K562 (cell line): ENCODE results near the gene SUDS3. TPM values are rescaled to one million over a fixed set of nuclear protein-coding genes. Genes with fewer than 3 reads are reported as not detected.

Experiments used
- FOXM1 ChIP-seq, 2 experiments: fragments of 450-650 bp in 1 of 2; sonication (generic) in 1 of 2; formaldehyde crosslinking in 1 of 2; IDR thresholded peaks; 2 replicates each; pipeline versions ENCODE4 v1.6.1 to v1.9.0; 2017 to 2022; ENCODE audit warnings: low read depth in 2 of 2, mild to moderate bottlenecking in 2 of 2, missing genetic modification reagents in 1 of 2, moderate library complexity in 1 of 2
- ILK ChIP-seq: fragments of 450-650 bp; IDR thresholded peaks from 2 replicates; pipeline ENCODE4 v1.6.1; 2016; ENCODE audit warnings: missing genetic modification characterization, low read depth, mild to moderate bottlenecking, missing compliant biosample characterization, moderate library complexity, borderline replicate concordance
- NFE2 ChIP-seq: IDR thresholded peaks from 2 replicates; pipeline ENCODE4 v1.6.1; 2014; ENCODE audit warnings: antibody characterized with exemption, low read depth
- POLR3G ChIP-seq: IDR thresholded peaks from 2 replicates; pipeline ENCODE4 v1.6.1; 2011; ENCODE audit not compliant: insufficient read length, insufficient replicate concordance; ENCODE audit errors: extremely low read depth
- SMAD1 ChIP-seq: fragments of 150-350 bp; IDR thresholded peaks from 2 replicates; pipeline ENCODE4 v1.6.1; 2014; ENCODE audit warnings: low read length, low read depth; ENCODE audit not compliant: partially characterized antibody
- SMAD3 ChIP-seq: fragments of 450-650 bp; formaldehyde crosslinking; conservative IDR thresholded peaks from 2 replicates; pipeline ENCODE4 v1.4.0; 2020; ENCODE audit warnings: mild to moderate bottlenecking
- ZNF146 ChIP-seq: IDR thresholded peaks from one replicate; pipeline ENCODE4 v1.6.1; 2018; ENCODE audit warnings: missing compliant biosample characterization; ENCODE audit not compliant: unreplicated experiment
- ZNF347 ChIP-seq: fragments of 450-650 bp; formaldehyde crosslinking; IDR thresholded peaks from 2 replicates; pipeline ENCODE4 v1.4.0; 2020; ENCODE audit warnings: low read depth, mild to moderate bottlenecking, moderate library complexity
- ZNF77 ChIP-seq: fragments of 250-450 bp; sonication (Bioruptor Pico); IDR thresholded peaks from 2 replicates; pipeline ENCODE4 v1.5.0; 2020
- polyA plus RNA-seq, 8 experiments: library from polyadenylated mRNA; depleted of rRNA in 4 of 8; stranded (reverse) in 5 of 8; unstranded in 3 of 8; fragments of >200 nt; fragmentation: Nextera tagmentation in 2 of 8; fragmentation: Illumina TruSeq in 1 of 8; extraction: Ambion mirVana in 2 of 8; extraction: Trizol in 1 of 8; gene quantifications; 2 replicates each; pipeline versions ENCODE4 v1.2.1 to v1.2.3, GENCODE V29; 2011 to 2014; ENCODE audit warnings: inconsistent platforms in 1 of 8, missing spikeins in 1 of 8
- total RNA-seq, 7 experiments: library from RNA; depleted of rRNA in 6 of 7; stranded (reverse); fragments of >200 nt in 6 of 7; fragmentation: Illumina TruSeq in 2 of 7; extraction: Trizol in 2 of 7; gene quantifications; 2 replicates each; pipeline versions ENCODE4 v1.2.1 to v1.2.3, GENCODE V29; 2011 to 2021; ENCODE audit warnings: low replicate concordance in 1 of 7
- TF ChIP-seq, protein P1 (sequence below): fragments of 450-650 bp; IDR thresholded peaks from 2 replicates; pipeline ENCODE4 v1.6.1; 2016; ENCODE audit warnings: mild to moderate bottlenecking, moderate library complexity
- TF ChIP-seq, protein P2 (sequence below): sonication (generic); formaldehyde crosslinking; IDR thresholded peaks from 2 replicates; pipeline ENCODE4 v1.8.0; 2022; ENCODE audit warnings: mild to moderate bottlenecking, missing genetic modification reagents
- TF ChIP-seq, protein P3 (sequence below): fragments of 450-650 bp; formaldehyde crosslinking; IDR thresholded peaks from 2 replicates; pipeline ENCODE4 v1.4.0; 2022; ENCODE audit warnings: missing genetic modification characterization

The SUDS3 gene
- total and polyA plus RNA-seq, 9 of the 15 experiments (the other 6 are each of a cell fraction or from before 2014, with no cell fraction given), result 6.6 to 30.5 (median 23.3) TPM

DNA sequence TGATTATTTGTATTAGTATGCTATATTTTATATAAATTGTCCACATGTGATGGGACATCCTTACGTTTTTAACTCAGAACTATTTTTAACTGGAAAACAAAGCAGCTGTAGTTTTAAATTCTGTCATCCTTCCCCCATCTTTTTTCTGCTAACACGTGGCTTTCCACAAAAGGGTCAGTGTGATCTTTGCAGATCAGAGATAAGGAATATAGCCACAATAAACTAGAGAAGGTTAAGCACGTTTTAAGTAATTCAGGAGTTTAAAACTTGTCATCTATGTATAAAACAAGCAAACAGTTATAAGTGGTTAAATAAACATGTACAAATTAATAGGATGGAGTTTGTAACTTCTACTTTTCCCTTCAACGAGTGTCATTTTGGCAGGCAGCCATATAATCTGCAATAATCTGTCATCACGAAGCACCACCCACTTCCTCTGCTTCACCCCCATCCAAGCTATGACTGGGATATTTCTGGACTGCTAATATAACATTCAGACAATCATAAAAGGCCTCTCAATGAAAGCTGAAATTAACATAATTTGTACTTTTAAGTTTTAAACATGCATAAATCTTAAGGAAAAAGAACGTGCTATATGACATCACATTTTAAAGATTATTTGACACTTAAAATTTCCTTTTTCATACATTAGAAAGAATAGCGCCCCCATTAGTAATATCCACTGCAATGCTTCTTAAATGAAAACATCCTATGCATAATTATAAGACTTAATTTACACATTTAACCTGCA, 18.9 kb upstream of the SUDS3 start (continued):
- TF ChIP-seq, protein P1, sequence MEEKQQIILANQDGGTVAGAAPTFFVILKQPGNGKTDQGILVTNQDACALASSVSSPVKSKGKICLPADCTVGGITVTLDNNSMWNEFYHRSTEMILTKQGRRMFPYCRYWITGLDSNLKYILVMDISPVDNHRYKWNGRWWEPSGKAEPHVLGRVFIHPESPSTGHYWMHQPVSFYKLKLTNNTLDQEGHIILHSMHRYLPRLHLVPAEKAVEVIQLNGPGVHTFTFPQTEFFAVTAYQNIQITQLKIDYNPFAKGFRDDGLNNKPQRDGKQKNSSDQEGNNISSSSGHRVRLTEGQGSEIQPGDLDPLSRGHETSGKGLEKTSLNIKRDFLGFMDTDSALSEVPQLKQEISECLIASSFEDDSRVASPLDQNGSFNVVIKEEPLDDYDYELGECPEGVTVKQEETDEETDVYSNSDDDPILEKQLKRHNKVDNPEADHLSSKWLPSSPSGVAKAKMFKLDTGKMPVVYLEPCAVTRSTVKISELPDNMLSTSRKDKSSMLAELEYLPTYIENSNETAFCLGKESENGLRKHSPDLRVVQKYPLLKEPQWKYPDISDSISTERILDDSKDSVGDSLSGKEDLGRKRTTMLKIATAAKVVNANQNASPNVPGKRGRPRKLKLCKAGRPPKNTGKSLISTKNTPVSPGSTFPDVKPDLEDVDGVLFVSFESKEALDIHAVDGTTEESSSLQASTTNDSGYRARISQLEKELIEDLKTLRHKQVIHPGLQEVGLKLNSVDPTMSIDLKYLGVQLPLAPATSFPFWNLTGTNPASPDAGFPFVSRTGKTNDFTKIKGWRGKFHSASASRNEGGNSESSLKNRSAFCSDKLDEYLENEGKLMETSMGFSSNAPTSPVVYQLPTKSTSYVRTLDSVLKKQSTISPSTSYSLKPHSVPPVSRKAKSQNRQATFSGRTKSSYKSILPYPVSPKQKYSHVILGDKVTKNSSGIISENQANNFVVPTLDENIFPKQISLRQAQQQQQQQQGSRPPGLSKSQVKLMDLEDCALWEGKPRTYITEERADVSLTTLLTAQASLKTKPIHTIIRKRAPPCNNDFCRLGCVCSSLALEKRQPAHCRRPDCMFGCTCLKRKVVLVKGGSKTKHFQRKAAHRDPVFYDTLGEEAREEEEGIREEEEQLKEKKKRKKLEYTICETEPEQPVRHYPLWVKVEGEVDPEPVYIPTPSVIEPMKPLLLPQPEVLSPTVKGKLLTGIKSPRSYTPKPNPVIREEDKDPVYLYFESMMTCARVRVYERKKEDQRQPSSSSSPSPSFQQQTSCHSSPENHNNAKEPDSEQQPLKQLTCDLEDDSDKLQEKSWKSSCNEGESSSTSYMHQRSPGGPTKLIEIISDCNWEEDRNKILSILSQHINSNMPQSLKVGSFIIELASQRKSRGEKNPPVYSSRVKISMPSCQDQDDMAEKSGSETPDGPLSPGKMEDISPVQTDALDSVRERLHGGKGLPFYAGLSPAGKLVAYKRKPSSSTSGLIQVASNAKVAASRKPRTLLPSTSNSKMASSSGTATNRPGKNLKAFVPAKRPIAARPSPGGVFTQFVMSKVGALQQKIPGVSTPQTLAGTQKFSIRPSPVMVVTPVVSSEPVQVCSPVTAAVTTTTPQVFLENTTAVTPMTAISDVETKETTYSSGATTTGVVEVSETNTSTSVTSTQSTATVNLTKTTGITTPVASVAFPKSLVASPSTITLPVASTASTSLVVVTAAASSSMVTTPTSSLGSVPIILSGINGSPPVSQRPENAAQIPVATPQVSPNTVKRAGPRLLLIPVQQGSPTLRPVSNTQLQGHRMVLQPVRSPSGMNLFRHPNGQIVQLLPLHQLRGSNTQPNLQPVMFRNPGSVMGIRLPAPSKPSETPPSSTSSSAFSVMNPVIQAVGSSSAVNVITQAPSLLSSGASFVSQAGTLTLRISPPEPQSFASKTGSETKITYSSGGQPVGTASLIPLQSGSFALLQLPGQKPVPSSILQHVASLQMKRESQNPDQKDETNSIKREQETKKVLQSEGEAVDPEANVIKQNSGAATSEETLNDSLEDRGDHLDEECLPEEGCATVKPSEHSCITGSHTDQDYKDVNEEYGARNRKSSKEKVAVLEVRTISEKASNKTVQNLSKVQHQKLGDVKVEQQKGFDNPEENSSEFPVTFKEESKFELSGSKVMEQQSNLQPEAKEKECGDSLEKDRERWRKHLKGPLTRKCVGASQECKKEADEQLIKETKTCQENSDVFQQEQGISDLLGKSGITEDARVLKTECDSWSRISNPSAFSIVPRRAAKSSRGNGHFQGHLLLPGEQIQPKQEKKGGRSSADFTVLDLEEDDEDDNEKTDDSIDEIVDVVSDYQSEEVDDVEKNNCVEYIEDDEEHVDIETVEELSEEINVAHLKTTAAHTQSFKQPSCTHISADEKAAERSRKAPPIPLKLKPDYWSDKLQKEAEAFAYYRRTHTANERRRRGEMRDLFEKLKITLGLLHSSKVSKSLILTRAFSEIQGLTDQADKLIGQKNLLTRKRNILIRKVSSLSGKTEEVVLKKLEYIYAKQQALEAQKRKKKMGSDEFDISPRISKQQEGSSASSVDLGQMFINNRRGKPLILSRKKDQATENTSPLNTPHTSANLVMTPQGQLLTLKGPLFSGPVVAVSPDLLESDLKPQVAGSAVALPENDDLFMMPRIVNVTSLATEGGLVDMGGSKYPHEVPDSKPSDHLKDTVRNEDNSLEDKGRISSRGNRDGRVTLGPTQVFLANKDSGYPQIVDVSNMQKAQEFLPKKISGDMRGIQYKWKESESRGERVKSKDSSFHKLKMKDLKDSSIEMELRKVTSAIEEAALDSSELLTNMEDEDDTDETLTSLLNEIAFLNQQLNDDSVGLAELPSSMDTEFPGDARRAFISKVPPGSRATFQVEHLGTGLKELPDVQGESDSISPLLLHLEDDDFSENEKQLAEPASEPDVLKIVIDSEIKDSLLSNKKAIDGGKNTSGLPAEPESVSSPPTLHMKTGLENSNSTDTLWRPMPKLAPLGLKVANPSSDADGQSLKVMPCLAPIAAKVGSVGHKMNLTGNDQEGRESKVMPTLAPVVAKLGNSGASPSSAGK, result peak; percentile 82
- TF ChIP-seq ZNF347 (CRISPR knock-in tag) (no peak), FOXM1 (IDR thresholded peaks at IDR 0.05; ENCODE audit: low read depth) (peak; percentile 35; the same call in 1 of the 2 replicates), FOXM1 (CRISPR knock-in tag; IDR thresholded peaks at IDR 0.05; ENCODE audit: low read depth) (no peak), SMAD1 (peak; percentile 90), ZNF146 (CRISPR knock-in tag) (no peak), ILK (no peak), ZNF77 (no peak), SMAD3 (CRISPR knock-in tag) (no peak), POLR3G (no peak), NFE2 (peak; percentile 66)
- TF ChIP-seq, protein P2, sequence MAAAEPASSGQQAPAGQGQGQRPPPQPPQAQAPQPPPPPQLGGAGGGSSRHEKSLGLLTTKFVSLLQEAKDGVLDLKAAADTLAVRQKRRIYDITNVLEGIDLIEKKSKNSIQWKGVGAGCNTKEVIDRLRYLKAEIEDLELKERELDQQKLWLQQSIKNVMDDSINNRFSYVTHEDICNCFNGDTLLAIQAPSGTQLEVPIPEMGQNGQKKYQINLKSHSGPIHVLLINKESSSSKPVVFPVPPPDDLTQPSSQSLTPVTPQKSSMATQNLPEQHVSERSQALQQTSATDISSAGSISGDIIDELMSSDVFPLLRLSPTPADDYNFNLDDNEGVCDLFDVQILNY (CRISPR knock-in tag), result no peak
- TF ChIP-seq, protein P3, sequence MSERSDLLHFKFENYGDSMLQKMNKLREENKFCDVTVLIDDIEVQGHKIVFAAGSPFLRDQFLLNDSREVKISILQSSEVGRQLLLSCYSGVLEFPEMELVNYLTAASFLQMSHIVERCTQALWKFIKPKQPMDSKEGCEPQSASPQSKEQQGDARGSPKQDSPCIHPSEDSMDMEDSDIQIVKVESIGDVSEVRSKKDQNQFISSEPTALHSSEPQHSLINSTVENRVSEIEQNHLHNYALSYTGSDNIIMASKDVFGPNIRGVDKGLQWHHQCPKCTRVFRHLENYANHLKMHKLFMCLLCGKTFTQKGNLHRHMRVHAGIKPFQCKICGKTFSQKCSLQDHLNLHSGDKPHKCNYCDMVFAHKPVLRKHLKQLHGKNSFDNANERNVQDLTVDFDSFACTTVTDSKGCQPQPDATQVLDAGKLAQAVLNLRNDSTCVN (CRISPR knock-in tag), result no peak
